GM19240 (cell line): ENCODE results near the gene TNNI3K.

Experiments used
- DNase-seq: peaks from one replicate; pipeline ENCODE4 v3.0.0; 2011; ENCODE audit warnings: low spot score; ENCODE audit not compliant: insufficient read length

Gene TNNI3K

DNA sequence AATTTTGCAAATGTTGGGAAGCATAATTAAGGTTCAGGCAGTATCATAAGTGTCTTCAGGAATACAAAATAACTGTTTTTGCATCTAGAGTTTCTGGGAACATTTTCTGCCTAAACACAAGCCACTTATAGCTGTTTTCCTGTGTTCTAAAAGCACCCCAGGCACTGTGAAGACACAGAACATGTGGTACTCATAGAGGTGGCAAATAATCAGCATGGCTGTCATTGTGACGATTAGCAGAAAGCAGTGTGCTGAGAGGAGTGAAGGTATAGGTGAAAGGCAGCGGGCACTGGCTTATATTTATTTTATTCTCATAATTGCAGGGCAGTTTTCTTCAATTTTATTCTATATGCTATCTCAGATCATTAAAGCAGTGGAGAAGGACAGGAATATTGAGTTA is 157.7 kb downstream of the TNNI3K start:
- no peak for DNase-seq

DNA sequence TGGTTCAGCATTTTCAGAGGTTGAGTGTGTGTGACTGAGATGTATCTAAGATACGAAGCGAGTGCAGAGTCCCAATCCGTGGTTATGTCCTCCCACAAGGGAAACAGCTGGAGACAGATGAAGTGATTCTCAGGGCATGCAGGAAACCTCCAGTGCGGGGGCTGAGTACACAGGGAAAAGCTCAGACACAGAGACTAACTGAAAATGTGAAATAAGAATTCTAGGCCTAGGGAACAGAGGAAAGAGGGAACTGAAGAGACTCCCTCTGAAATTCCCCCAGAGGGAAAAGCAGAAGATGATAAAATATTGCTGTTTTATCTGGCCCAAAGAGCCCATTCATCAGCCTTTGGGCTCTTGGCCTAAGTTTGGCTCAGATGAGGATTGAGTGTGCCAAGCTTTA is 160.4 kb downstream of the TNNI3K start:
- DNase-seq: no peak

DNA sequence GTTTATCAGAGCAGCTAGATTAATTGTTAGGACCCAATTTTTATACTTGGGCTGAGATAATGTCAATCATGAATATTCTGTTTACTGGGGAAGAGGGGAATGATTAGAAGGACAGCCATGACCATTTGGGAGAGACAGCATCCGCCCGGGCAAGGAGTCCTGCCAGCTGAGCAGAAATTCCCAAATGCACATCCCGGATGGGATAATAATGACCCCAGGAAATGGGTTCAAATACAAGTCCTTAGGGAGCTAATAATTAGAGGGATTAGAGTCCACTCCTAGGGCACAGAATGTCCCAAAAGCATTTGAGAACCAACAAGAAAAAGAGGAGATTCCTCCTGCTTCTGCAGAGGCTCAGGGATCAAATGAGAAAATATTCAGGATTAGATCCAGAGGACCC is 161.3 kb downstream of the TNNI3K start:
- DNase-seq: no peak

DNA sequence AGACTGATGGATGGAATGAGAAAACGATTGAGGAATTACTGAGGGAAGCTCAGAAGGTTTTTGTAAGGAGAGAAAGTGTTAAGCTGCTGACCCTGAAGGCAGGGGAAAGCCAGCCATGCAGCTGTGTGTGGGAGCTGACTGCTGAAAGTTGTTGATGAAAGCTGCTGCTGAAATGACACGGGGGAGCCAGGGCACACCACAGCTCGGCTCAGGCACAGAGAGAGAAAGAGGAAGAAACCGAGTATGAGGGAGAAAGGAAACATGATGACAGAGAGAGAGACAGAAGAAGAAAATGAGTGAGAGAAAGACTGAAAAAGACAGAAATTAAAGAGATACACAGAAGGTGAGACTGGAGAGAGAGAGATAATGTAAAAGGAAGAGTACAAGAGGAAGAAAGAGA is 161.7 kb downstream of the TNNI3K start:
- no peak for DNase-seq

DNA sequence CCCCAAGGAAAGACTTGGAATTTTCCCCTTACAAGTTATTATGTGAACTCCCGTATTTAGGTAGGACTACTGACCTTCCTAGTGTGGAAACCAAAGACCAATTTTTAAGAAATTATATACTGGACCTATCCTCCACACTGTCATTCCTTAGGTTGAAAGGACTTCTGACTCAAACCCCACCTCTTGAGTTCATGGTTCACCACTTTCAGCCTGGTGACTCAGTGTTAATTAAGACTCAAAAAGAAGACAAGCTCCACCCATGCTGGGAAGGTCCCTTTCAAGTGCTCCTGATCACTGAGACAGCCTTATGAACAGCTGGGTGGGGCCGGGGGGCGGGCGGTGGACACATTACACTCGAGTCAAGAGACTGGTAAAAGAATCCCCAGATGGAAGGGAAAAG is 164.1 kb downstream of the TNNI3K start:
- DNase-seq: no peak

DNA sequence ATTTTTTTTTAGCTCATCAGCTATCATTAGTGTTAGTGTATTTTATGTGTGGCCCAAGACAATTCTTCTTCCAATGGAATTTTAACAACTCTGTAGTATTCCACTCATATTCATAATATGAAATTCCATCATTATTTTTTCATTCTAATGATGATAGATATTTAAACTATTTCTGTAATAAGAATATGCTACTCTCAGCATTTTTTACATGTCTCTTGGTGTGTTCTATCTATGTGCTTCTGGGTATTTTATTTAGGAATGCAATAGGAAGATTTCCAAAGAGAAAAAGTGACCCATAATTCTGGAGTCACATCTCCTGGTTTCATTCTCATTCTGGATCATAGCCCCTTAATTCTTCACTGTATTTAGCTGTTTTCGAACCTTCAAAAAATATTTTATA is 167.7 kb downstream of the TNNI3K start:
- DNase-seq: no peak

DNA sequence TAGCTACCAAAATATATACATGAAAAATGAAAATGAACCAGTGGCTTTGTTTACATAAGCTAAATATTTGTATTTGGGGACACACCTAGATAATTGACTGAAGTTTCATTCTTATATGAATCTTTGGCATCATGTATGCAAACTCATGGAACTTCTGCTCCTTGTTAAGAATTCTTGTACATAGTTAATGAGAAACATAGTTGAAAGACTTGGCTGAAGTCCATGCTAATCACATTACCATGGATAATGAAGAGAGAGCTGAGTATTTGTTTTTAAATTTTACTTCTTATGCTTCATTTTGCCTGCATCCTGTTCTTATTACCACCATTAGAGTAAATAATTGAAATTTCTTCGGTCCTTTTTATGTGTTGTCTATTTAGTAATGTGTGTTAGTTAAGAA is 168.4 kb downstream of the TNNI3K start:
- no peak for DNase-seq

DNA sequence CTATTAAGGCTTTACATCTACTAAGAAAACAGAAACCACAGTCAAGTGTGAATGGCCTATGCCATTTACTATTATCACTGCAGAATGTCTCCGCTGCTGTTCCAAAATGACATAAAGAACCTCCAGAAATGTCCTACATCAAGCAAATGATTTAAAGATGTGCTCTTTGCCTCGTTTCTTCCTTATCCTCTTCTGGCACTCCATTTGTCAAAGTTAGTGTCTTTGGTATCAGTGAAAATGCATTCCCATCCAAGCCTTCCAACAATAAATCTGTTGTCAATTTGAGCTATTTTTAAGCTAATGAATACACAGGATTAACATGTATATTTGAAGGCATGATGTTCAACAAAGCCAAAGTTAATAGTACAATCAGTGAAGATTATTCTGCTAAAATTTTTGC is 171.6 kb downstream of the TNNI3K start:
- DNase-seq: no peak

DNA sequence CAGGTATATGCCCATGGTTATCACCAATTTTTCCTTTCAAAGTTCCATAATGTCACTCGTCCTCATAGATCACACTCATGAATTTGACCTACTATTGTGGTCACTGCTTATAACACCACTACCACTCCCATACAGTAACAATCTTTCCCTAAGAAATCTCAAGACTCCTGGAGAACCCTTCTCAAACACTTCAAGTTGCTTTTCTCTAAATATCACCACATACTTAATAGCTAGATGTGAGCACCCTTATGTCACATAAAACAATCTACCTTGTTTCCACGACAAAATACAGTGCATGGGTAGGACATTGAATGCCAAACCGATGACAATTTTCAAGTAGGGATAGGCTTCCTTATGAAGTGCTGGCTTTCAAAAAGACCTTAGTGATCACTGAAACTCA is 172.7 kb downstream of the TNNI3K start:
- DNase-seq: no peak

DNA sequence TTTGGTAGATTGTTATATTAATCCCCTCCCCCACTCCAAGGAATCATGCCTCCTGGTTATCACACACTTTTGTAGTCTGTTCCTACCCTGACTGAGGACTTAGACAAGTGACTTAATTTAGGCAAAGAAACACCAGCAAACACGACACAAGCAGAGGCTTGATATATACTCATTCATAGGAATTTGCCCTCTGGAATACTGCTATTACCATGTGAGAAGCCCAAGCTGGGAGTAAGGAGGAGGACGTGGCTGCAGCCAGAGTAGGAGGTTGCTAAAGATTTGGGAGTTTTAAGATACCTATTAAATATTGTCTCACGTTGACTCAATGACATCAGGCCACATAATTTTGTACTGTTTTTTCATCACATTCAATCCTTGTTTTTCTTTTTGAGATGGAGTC is 177.1 kb downstream of the TNNI3K start:
- no peak for DNase-seq

DNA sequence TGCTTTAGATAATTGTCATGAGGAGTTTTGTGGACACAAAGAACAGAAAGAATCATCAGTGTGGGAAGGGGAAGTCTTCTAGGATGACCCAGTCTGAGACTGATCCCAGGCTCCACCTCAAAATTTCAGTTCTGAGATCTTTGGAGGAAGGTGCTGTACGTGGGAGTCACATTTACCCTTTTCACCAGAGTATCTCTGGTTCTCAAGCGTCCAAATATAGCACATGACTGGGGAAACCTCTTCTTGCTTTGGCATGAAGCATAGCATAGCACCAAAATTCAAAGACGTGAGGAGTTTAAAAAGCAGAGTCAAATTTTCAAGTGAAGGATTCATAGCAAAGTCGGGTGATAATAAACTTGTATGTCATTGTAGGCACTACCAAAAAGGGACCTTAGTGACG is 180.7 kb downstream of the TNNI3K start:
- DNase-seq: no peak

DNA sequence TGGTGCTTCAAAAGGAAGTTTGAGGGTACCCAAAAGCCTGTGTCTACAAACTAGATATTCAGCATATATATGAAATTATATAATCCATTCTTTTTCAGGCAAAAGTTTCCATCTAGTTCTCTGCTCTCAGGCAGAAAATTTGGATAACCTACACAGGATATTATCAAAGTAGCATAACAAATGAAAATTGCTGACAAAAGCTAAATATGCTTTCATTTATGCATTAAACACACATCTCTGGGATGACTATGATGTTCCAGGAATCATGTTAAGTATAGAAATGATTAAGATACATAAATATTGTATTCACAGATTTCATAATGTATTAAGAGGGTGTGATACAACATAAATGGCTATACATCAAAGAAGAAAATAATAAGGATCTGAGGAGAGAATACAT is 184.4 kb downstream of the TNNI3K start:
- no peak for DNase-seq

DNA sequence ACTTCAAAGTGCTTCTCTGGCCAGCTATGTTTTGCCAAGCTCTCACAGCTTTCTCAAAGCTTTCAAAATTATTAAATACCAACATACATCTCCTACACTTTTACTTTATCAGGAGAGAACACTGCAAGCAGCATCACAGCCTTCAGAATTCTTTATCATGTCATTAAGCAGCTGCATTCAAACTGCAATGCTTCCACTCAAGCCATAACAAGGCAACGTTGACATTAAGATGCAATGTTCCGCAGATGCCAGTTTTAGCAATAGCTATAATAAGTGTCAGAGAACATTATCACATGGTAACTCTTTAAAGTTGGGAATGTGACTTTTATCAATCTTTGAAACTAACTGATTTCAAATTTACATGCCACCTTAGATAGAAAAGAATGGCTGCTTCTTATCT is 185.3 kb downstream of the TNNI3K start:
- DNase-seq: no peak

DNA sequence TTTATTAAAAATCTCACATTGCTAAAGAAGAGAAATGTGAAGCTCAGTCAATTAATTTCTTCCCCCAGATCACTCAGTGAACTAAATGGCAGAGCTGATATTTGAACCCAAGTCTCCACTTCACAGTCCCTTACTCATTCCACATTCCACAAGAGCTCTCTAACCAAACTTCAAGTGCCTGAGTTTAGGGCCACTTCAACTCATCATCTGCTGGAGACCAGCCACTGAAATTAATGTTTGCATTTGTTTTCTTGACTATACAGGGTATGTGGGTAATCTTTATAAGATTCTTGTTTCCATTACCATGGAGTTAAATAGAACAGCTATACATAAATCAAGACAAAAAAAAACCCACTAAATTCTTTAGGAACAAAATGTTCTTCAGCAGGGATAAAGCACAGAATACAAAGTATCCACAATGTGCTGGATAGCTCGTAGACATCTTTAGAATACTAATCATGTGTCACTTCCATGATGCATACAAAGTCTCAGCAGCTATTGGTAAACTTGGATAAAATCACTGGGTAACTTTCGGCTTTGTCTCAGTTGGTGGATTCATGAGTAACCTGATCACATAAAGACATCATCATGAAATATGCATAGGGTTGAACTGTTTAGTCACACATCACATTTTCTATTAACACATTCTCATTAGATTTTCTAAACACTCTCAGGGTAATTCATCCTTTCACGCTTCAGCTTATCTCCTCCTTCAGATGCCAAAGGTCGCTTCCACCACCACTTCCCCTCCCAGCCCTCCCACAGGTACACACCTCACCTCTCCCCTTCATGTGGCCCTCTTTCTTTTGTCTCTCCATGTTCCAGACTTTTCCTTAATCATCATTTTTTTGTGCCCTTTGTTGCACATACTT is 187.5 kb downstream of the TNNI3K start:
- no peak for DNase-seq

DNA sequence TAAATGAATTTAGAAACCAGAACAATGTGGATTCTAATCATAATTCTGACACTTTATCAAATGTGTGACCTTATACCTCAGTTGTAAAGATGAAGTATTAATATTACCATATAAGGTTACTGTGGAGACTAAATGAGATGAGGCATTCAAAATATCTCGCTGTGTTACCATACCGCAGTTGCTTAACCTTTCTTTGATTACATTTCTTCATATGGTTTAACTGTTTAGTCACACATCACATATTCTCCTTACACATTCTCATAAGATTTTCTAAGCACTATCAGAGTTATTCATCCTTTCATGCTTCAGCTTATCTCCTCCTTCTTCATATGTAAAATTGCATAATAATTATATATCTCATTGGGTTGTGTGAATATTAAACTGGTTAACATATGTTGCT is 188.3 kb downstream of the TNNI3K start:
- DNase-seq: no peak

DNA sequence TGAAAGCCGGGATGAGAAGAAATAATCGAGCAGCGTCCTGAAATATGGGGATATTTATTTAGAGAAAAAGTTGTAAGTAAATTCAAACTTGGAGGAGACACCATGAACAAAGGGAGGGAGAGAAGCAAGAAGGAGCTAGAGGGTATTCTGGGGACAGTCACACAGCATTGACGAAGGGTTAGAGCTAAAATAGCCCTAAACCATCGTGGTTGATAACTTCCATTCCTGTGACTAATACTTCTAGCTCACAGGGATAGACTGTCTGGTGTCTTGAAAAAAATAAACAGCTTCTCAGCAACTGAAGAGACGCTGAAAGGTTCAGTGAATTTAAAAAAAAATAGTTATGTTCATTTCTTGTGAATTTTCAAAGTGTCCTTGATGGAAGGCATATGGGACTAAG is 190.5 kb downstream of the TNNI3K start:
- no peak for DNase-seq

DNA sequence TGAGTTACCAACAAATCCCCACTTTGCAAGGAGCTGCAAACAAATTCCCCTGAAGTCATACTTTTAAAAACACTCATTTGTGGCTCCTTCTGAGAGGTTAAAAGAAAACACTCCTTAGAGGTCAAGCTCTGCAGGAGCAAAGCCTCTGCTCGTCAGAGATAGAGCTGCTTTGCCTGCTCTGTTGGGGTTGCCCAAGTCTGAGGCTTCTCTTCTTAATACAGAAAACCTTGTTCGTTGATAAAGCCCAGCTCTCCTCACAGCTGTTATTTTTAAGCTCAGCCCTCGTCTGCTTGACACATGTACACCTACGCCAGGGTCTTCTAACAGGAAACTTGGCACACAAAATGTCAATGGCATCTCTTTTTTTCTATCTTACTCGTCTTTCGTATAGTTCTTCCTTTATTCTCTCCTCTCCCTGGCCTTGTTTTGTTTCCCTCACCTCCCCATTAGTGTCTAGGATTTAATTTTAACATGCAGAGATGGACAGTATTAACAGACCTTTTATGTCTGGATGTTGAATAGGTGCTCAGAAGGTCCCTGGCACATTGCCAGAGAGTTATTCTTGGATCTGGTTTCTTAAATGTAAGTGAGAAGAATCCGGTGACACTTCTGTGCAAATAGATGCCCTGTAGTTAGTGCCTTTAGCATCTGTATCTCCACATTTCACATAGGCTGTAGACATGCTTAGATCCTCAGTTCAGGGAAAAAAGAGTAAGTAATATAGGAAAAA is 191.2 kb downstream of the TNNI3K start:
- no peak for DNase-seq

DNA sequence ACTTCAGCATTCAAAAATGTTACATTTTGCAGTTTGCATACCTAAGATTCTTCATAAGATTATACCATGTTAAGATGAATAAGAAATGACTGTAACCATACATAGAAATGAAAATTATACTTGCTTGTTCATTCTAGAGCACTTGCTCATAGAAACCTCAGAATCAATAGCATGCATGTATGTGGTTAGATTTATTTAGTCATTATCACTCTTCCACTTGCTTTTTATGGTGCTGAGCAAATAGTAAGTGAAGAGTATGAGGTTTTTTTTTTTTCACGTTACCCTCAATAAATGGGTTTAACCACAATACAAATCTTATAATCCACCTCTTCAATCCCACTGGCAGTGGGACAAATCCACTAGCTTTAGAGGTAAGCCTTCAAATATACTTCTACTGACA is 192.5 kb downstream of the TNNI3K start:
- DNase-seq: no peak

DNA sequence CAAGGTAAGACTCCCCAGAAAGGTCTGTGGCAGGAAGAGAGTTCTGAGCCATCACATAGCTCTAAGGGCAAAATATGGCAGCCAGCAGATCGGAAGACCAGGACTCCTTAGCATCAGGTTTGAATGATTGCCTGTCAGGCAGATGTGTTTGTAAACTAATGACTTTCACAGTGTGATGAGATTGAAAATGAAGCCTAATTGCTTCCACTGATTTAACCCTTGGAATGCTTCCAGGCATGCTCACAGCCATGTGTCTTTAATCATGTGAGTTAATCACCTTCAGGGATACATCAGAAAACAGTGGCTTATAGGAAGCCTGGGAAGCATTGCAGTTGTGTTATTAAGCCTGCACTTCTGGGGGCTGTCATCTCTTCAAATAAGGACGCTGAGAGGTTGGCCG is 194.4 kb downstream of the TNNI3K start:
- no peak for DNase-seq

DNA sequence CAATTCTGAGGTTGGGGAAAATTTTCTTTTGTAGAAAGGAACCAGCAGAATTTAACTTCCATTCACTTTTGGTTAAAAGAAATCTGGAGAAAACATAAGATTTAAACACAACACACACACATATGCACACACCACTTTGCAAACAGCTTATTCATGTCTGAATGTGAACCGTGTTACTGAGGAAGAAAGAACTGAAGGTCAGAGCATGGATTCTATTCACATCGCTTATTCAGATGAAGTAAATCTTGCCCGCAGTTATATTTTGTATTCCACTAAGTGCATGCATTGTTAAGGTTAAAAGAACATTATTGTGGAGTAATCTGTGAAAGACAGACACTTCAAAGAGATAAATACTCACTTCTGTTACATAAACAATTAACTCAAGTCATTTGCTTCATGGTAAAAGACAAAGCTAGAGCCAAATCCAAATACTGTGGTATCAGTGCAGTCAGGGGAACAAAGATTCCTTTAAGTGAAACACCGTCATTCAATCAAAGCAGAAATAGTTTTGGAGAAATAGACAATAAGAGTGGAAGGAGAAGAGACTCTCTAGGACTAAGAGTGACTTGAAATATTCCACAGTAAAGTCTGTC is 195.3 kb downstream of the TNNI3K start:
- DNase-seq: no peak

DNA sequence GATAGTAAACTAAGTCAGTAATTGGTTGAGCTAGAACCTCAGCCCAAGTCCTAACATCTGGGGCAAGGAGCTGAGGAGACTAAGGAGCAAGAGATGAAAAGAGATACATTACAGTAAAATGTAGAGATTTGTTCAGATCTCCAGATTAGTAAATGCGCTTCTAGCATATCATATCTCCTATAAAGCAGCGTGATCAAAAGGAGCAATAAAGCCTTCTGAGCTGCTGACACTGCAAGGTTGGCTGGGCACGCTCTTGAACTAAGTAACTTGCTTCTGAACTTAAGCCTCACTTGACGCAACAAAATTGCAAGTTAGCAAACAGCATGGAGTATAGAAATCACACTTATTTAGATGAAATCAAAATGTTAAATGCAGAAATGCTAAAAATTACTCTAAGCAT is 196.3 kb downstream of the TNNI3K start:
- no peak for DNase-seq

DNA sequence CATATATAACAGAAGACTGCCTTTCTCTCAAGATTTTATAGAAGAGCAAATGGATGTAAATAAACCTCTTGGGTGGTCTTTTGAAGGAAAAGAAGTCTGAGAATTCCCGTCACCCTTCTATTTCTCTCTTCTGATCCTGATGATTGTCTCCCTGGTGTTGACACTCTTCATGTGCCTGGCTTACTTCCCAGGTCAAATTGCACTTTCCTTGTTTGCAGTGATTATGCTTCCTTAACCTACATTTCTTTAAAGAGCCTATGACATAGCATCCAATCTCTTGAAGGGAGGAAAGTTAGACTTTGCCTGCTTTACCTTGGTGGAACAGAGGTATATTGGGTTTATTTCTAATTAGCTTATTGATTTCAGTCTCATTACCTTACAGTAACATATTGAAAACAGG is 197.1 kb downstream of the TNNI3K start:
- no peak for DNase-seq

DNA sequence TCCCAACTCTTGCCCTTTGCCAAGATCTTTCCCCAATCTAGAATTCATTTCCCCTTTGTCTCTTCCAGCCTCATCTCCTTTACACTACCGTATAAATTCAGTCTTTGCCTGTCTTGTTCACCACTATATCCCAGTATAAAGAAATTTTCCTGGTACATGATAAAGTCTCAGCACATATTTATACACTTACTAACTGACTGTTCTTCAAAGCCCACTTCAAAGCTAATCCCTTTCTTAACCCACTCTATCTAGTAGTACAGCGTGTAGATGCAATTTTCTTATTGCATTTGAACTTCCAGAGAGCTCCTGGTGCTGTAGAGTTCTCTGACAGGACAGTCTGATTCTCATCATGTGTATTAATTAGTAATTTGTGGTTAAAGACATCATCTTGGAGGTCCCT is 199.1 kb downstream of the TNNI3K start:
- DNase-seq: no peak
